Mucosa of rectum (tissue), 2 donors: ENCODE data around the gene GCSAM.

ENCODE experiments used
- H3K27ac ChIP-seq, 2 donors: one replicate each; pipeline ENCODE4 v1.7.0; 2013; ENCODE audit warnings: inconsistent platforms in 2 of 2, low read depth in 2 of 2, low read length in 2 of 2
- H3K27me3 ChIP-seq, 2 donors: one replicate each; pipeline ENCODE4 v1.7.0; 2013; ENCODE audit warnings: low read length in 2 of 2; ENCODE audit not compliant: control insufficient read depth in 2 of 2, insufficient read depth in 2 of 2
- H3K36me3 ChIP-seq, 2 donors: one replicate each; pipeline ENCODE4 v1.7.0; 2013; ENCODE audit warnings: low read length in 2 of 2; ENCODE audit not compliant: control insufficient read depth in 2 of 2, insufficient read depth in 2 of 2
- H3K4me1 ChIP-seq, 2 donors: one replicate each; pipeline ENCODE4 v1.7.0; 2013; ENCODE audit warnings: low read length in 2 of 2, mild to moderate bottlenecking in 1 of 2; ENCODE audit not compliant: control insufficient read depth in 2 of 2, insufficient read depth in 2 of 2
- H3K4me3 ChIP-seq, 2 donors: one replicate each; pipeline ENCODE4 v1.7.0; 2013; ENCODE audit warnings: low read length in 2 of 2
- H3K9ac ChIP-seq, 2 donors: one replicate each; pipeline ENCODE4 v1.7.0; 2013; ENCODE audit warnings: low read length in 2 of 2, low read depth in 1 of 2, mild to moderate bottlenecking in 1 of 2
- H3K9me3 ChIP-seq, 2 donors: one replicate each; pipeline ENCODE4 v1.7.0; 2013; ENCODE audit warnings: low read length in 2 of 2; ENCODE audit not compliant: control insufficient read depth in 2 of 2
- donor health status: healthy.
- donor health status: Normal muscosa, but diverticular disease.

The GCSAM gene, protein sequence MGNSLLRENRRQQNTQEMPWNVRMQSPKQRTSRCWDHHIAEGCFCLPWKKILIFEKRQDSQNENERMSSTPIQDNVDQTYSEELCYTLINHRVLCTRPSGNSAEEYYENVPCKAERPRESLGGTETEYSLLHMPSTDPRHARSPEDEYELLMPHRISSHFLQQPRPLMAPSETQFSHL

DNA sequence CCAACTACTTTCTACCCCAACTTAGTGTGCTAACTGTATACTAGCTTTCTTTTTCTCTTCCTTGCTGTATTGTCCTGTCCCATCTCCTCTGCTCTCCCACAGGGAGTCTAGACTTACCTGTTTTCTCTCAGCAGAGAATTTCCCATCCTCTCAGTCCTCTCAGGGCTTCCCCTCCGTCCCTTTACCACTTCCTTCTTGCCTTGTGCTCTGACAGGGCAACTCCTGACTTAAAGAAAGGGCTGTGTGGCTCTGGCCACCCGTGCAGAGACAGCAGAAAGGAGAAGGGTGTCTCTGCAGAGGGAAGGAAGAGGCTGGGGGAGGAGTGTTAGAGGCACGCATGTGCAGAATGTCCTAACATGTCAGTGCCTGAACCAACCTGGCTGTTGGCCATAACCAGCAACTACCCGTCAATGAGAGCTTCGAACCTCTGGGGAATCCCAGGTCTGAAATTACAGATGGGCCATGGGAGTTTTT, at the start of gene GCSAM:
TSS of gene GCSAM (minus strand) at position 274 of the 474 bp plus-strand sequence. CDS start at position 146, 128 bp downstream.
- Histone ChIP-seq H3K9ac (peak within 1 kb of the TSS in 1 of 2 donors; percentile 0), H3K27me3 (no peaks in the 10 kb centered on the region), H3K4me1 (peaks cover 0 to 5% of the 10 kb centered on the region in 2 donors), H3K4me3 (peak within 1 kb of the TSS; percentile 20 to 65), H3K9me3 (no peaks in the 10 kb centered on the region), H3K36me3 (peaks cover 0 to 4% of the 10 kb centered on the region in 2 donors), H3K27ac (peak within 1 kb of the TSS; percentile 38 to 39)

DNA sequence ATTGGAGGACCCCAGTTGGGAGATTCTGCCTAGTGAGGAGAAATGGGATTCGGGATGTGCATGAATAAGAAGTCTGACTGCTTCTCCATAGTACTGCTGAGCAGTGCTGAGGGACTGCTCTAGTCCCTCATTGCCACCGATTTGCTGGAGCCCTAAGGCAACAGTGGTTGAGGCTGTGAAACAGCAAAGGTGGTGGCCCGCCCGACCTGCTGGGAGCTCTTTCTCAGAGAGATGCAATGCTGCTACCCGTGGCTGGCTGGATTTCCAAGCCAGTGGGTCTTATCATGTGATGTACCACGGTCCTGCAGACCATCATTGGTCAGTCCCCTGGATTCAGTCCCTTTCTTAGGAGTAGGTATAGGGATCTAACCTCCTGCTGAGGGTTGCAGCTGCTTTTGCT, 42.6 kb upstream of the GCSAM start:
- H3K9ac ChIP-seq: no peak overlapping the region

DNA sequence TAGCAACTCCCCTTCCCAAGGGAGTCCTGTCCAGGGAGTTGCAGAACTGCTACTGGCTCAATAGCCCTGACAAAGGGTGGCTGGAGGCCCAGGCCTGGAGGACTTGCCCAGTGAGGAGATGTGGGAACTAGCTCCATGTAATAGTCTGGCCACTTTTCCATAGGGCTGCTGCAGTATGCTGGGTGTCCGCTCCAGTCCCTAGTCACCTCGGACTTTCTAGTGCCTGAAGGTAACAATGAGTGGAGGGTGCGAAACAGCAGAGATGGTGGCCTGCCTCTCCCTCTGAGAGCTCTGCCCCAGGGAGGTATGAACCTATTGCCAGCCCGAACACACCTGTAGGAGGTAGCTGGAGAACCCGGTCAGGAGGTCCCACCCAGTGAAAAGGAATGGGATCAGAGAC, 42.0 kb upstream of the GCSAM start:
- no peaks in the 10 kb centered on the region for H3K36me3 ChIP-seq
- no peaks in the 10 kb centered on the region for H3K27me3 ChIP-seq
- no peak overlapping the region for H3K27ac ChIP-seq
- no peaks in the 10 kb centered on the region for H3K9me3 ChIP-seq
- no peak overlapping the region for H3K9ac ChIP-seq
- H3K4me1 ChIP-seq: no peaks in the 10 kb centered on the region
- no peak overlapping the region for H3K4me3 ChIP-seq

More for the DNA sequence above, 42.6 kb upstream of the GCSAM start:
- Histone ChIP-seq H3K36me3 (no peaks in the 10 kb centered on the region), H3K4me1 (no peaks in the 10 kb centered on the region), H3K4me3 (no peak overlapping the region), H3K27me3 (no peaks in the 10 kb centered on the region), H3K27ac (no peak overlapping the region), H3K9me3 (no peaks in the 10 kb centered on the region)

DNA sequence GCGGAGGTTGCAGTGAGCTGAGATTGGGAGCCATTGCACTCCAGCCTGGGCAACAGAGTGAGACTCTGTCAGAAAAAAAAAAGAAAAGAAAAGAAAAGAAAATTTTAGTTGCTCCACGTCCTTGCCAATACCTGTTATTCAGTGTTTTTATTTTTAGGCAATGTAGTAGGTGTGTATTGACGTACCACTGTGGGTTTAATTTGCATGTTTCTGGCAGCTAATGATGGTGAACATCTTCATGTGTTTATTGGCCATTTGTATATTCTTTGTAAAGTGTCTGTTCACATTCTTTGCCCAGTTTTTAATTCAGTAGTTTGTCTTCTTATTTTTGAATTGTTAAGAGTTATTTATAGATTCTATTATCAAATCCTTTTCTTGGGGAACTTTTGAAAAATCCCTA, 38.1 kb upstream of the GCSAM start:
- H3K4me3 ChIP-seq: no peak overlapping the region
- no peak overlapping the region for H3K27ac ChIP-seq
- H3K9ac ChIP-seq: no peak overlapping the region
- no peaks in the 10 kb centered on the region for H3K9me3 ChIP-seq
- no peaks in the 10 kb centered on the region for H3K27me3 ChIP-seq
- H3K4me1 ChIP-seq: no peaks in the 10 kb centered on the region
- H3K36me3 ChIP-seq: no peaks in the 10 kb centered on the region

DNA sequence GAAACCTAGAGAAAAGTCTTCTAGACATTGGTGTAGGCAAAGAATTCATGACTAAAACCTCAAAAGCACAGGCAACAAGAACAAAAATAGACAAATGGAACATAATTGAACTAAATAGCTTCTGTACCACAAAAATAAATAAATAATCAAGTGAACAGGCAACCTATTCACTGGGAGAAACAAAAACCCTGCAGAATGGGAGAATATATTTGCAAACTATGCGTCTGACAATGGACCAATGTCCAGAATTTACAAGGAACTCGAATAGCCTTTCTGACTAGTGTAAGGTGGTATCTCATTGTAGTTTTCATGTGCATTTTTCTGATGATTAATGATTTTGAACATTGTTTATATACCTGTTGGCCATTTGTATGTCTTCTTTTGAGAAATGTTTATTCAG, 37.0 kb upstream of the GCSAM start:
- Histone ChIP-seq H3K9ac (no peak overlapping the region), H3K4me1 (no peaks in the 10 kb centered on the region), H3K27me3 (no peaks in the 10 kb centered on the region), H3K27ac (no peak overlapping the region), H3K4me3 (no peak overlapping the region), H3K9me3 (no peaks in the 10 kb centered on the region), H3K36me3 (no peaks in the 10 kb centered on the region)

DNA sequence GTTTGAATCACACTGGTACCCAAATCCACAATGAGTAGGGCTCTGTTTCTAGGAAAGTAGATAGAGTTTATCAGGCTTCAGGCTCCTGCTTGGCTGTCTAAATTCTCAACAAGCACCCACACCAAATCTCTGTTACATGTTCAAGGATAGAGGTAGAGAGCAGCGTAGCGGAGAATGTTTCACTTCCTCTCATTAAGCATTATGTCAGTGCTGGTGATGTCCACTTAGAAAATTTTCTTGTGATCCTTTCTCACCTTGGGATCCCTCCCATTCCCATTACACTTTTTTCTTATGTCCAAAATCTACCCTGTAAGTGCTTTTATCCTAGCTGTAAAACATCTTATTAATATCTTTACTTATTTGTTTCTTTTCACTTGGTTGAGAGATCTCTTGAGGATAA, 34.7 kb upstream of the GCSAM start:
- Histone ChIP-seq H3K4me1 (no peaks in the 10 kb centered on the region), H3K9me3 (no peaks in the 10 kb centered on the region), H3K9ac (no peak overlapping the region), H3K27ac (no peak overlapping the region), H3K27me3 (no peaks in the 10 kb centered on the region), H3K36me3 (no peaks in the 10 kb centered on the region), H3K4me3 (no peak overlapping the region)

DNA sequence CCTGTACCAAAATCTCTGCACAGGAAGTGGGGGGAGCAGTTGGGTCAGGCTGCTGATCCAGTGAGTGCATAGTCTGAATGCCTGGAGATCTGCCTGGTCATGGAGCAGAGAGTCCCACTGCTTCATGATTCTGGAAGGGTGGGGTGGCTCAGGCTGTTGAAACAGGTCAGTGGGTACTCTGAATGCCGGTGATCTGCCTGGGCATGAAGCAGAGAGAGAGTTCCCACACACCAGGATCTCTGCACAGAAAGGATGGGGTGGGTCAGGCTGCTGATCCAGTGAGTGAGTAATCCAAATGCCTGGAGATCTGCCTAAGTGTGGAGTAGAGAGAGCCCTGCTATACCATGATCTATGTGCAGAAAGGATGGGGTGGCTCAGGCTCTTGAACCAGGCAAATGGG, 16.1 kb upstream of the GCSAM start:
- H3K4me3 ChIP-seq: no peak overlapping the region
- H3K27me3 ChIP-seq: no peaks in the 10 kb centered on the region
- peaks cover 0 to 3% of the 10 kb centered on the region in 2 donors for H3K36me3 ChIP-seq
- no peaks in the 10 kb centered on the region for H3K4me1 ChIP-seq
- no peak overlapping the region for H3K9ac ChIP-seq
- H3K9me3 ChIP-seq: peaks cover 4 to 5% of the 10 kb centered on the region in 2 donors
- H3K27ac ChIP-seq: no peak overlapping the region

DNA sequence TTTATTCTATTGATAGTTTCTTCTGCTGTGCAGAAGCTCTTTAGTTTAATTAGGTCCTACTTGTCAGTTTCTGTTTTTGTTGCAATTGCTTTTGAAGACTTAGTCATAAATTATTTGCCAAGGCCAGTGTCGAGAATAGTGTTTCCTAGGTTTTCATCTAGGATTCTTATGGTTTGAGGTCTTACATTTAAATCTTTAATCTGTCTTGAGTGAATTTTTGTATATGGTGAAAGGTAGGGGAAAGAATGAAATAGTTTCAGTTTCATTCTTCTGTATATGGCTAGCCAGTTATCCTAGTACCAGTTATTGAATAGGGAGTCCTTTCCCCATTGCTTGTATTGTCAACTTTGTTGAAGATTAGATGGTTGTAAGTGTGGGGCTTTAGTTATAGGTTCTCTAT, 10.6 kb upstream of the GCSAM start:
- Histone ChIP-seq H3K36me3 (peaks cover 0 to 2% of the 10 kb centered on the region in 2 donors), H3K9ac (no peak overlapping the region), H3K4me3 (no peak overlapping the region), H3K9me3 (peaks cover 0 to 5% of the 10 kb centered on the region in 2 donors), H3K27ac (no peak overlapping the region), H3K27me3 (no peaks in the 10 kb centered on the region), H3K4me1 (no peaks in the 10 kb centered on the region)

DNA sequence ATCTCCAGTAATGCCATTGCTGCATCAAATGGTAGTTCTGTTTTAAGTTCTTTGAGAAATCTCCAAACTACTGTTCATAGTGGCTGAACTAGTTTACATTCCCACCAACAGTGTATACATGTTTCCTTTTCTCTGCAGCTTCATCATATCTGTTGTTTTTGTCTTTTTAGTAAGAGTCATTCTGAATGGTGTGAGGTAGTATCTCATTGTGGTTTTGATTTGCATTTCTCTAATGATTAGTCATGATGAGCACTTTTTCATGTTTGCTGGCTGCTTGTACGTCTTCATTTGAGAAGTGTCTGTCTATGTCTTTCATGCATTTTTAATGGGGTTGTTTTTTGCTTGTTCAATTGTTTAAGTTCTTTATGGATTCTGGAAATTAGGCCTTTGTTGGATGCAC, 10.2 kb upstream of the GCSAM start:
- Histone ChIP-seq H3K4me3 (no peak overlapping the region), H3K4me1 (no peaks in the 10 kb centered on the region), H3K9ac (no peak overlapping the region), H3K9me3 (peaks cover 0 to 5% of the 10 kb centered on the region in 2 donors), H3K36me3 (no peaks in the 10 kb centered on the region), H3K27me3 (no peaks in the 10 kb centered on the region), H3K27ac (no peak overlapping the region)

DNA sequence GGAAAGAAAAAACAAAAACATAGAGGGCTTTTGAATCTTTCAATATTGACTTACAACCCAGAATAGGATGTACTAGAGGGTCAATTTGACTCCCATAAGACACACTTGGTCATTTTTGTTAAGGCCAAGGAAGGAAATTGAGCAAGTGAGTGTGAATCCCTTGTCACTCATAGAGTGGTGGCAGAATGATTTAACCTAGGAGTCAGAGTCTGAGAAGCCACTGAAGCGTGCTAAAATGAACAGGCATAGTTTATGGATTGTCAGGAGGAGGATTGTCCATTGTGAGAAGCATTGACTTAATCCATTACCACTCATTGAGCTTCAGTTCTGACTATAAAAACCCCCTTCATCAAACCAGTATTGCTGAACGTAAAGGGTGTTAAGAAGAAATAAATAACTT, 8.2 kb upstream of the GCSAM start:
- no peak overlapping the region for H3K9ac ChIP-seq
- H3K36me3 ChIP-seq: no peaks in the 10 kb centered on the region
- H3K4me3 ChIP-seq: no peak overlapping the region

More for the DNA sequence above, 8.2 kb upstream of the GCSAM start:
- Histone ChIP-seq H3K9me3 (no peaks in the 10 kb centered on the region), H3K27ac (no peak overlapping the region), H3K4me1 (no peaks in the 10 kb centered on the region), H3K27me3 (no peaks in the 10 kb centered on the region)
